ENCODE measurements around the gene CBARP.
A peak's percentile ranks its signal among the peaks of the same experiment; 100 is the strongest.

GRCh38 chr19:1241417-1242095 lies 3.8 kb upstream of the CBARP start, which contains the start of gene ATP5F1D:
- TF ChIP-seq POLR2A (IDR thresholded peaks at IDR 0.05), result peak in 1 of 2 donors; percentile 93
- TF ChIP-seq, protein P1, sequence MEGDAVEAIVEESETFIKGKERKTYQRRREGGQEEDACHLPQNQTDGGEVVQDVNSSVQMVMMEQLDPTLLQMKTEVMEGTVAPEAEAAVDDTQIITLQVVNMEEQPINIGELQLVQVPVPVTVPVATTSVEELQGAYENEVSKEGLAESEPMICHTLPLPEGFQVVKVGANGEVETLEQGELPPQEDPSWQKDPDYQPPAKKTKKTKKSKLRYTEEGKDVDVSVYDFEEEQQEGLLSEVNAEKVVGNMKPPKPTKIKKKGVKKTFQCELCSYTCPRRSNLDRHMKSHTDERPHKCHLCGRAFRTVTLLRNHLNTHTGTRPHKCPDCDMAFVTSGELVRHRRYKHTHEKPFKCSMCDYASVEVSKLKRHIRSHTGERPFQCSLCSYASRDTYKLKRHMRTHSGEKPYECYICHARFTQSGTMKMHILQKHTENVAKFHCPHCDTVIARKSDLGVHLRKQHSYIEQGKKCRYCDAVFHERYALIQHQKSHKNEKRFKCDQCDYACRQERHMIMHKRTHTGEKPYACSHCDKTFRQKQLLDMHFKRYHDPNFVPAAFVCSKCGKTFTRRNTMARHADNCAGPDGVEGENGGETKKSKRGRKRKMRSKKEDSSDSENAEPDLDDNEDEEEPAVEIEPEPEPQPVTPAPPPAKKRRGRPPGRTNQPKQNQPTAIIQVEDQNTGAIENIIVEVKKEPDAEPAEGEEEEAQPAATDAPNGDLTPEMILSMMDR (IDR thresholded peaks at IDR 0.05), result no peak
